Measurements from ENCODE around the gene PICK1. TPM values are rescaled to one million over a fixed set of nuclear protein-coding genes. Genes with fewer than 3 reads are reported as not detected.

The PICK1 gene
- polyA plus RNA-seq, 1 donor (not counting 4 experiments of a cell fraction or from before 2014, with no cell fraction given), result 26.8 TPM

DNA sequence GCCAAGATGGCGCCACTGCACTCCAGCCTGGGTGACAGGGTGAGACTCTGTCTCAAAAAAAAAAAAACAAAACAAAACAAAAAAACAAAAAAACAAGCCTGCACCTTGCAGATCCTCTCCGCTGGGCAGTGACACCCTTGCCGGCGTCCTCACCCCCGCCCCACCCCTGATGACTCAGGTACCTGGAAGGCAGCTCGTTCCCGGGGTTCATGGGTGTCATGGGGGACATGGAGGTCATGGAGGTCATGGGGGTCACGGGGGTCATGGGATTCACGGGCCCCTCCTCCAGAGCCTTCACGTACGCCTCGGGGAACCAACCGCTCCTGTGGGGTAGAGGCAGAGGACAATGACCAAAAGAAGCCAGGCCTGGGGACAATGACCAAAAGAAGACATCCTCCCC is 29.7 kb downstream of the PICK1 start:
- peaks cover 15% of the 10 kb centered on the region for H3K27me3 ChIP-seq (ENCODE audit: control insufficient read depth, extremely low read depth, insufficient read depth, low read length)
- dilution Hi-C loops (cut with MboI; ENCODE audit: extremely low pct_ligation_motif_present, low sequenced_read_pairs), result no loop called here
- FAIRE-seq (no peak), DNase-seq (ENCODE audit: low read depth, low spot score) (no peak)
- no peak overlapping the region for H3K4me3 ChIP-seq (ENCODE audit: control insufficient read depth in 2 of 3, extremely low read depth in 1 of 3, insufficient read depth in 2 of 3, low read depth in 1 of 3, low read length in 3 of 3)
- peaks cover 3% of the 10 kb centered on the region for H3K4me1 ChIP-seq (ENCODE audit: control insufficient read depth, extremely low read depth, insufficient read depth, low read length)
- no peaks in the 10 kb centered on the region for H3K9me3 ChIP-seq (ENCODE audit: control insufficient read depth, low read depth, low read length)
- H3K36me3 ChIP-seq (ENCODE audit: control insufficient read depth in 2 of 2, extremely low read depth in 1 of 2, insufficient read depth in 2 of 2, low read length in 2 of 2), result no peaks in the 10 kb centered on the region
- no peaks in the 10 kb centered on the region for H4K20me1 ChIP-seq (ENCODE audit: control insufficient read depth, extremely low read depth, insufficient read depth, low read length)
- no peaks in the 10 kb centered on the region for H3K79me2 ChIP-seq (ENCODE audit: control insufficient read depth, insufficient read depth, low read length)
- no peak overlapping the region for H3K9ac ChIP-seq (ENCODE audit: control insufficient read depth, extremely low read depth, insufficient read depth, low read length)
- TF ChIP-seq CTCF (optimal IDR thresholded peaks at IDR 0.05 in 1 of 3, IDR thresholded peaks at IDR 0.05 in 1 of 3, conservative IDR thresholded peaks at IDR 0.05 in 1 of 3; ENCODE audit: extremely low read depth in 1 of 3, insufficient read depth in 2 of 3, low read length in 3 of 3) (no peak), EZH2 (IDR thresholded peaks at IDR 0.05; ENCODE audit: low read length) (no peak)
- no peak overlapping the region for H3K4me2 ChIP-seq (ENCODE audit: control insufficient read depth, extremely low read depth, insufficient read depth, low read depth, low read length)
- no peak overlapping the region for H3K27ac ChIP-seq (ENCODE audit: control insufficient read depth, insufficient read depth, low read length)
- H2AFZ ChIP-seq (ENCODE audit: control insufficient read depth, low read length), result no peak overlapping the region
- H3K9me1 ChIP-seq (ENCODE audit: control insufficient read depth, extremely low read depth, insufficient read depth, low read length), result no peaks in the 10 kb centered on the region

- H3K79me2 ChIP-seq (ENCODE audit: control insufficient read depth, insufficient read depth, low read length), result no peaks in the 10 kb centered on the region
- H3K9me1 ChIP-seq (ENCODE audit: control insufficient read depth, extremely low read depth, insufficient read depth, low read length), result no peaks in the 10 kb centered on the region
- H2AFZ ChIP-seq (ENCODE audit: control insufficient read depth, low read length), result no peak overlapping the region
- no peak overlapping the region for H3K4me3 ChIP-seq (ENCODE audit: control insufficient read depth in 2 of 3, extremely low read depth in 1 of 3, insufficient read depth in 2 of 3, low read depth in 1 of 3, low read length in 3 of 3)
- no peaks in the 10 kb centered on the region for H3K9me3 ChIP-seq (ENCODE audit: control insufficient read depth, low read depth, low read length)
- H3K9ac ChIP-seq (ENCODE audit: control insufficient read depth, extremely low read depth, insufficient read depth, low read length), result no peak overlapping the region
- H3K27ac ChIP-seq (ENCODE audit: control insufficient read depth, insufficient read depth, low read length), result no peak overlapping the region
- H3K4me2 ChIP-seq (ENCODE audit: control insufficient read depth, extremely low read depth, insufficient read depth, low read depth, low read length), result peak overlapping the region; percentile 70
- TF ChIP-seq EZH2 (IDR thresholded peaks at IDR 0.05; ENCODE audit: low read length) (no peak), CTCF (optimal IDR thresholded peaks at IDR 0.05 in 1 of 3, IDR thresholded peaks at IDR 0.05 in 1 of 3, conservative IDR thresholded peaks at IDR 0.05 in 1 of 3; ENCODE audit: extremely low read depth in 1 of 3, insufficient read depth in 2 of 3, low read length in 3 of 3) (no peak)
- no peaks in the 10 kb centered on the region for H3K36me3 ChIP-seq (ENCODE audit: control insufficient read depth in 2 of 2, extremely low read depth in 1 of 2, insufficient read depth in 2 of 2, low read length in 2 of 2)
- H4K20me1 ChIP-seq (ENCODE audit: control insufficient read depth, extremely low read depth, insufficient read depth, low read length), result no peaks in the 10 kb centered on the region
- no peak for DNase-seq (ENCODE audit: low read depth, low spot score)
- peaks cover 6% of the 10 kb centered on the region for H3K27me3 ChIP-seq (ENCODE audit: control insufficient read depth, extremely low read depth, insufficient read depth, low read length)
- dilution Hi-C loops (cut with MboI; ENCODE audit: extremely low pct_ligation_motif_present, low sequenced_read_pairs), result no loop called here
- FAIRE-seq, result no peak
- peaks cover 3% of the 10 kb centered on the region for H3K4me1 ChIP-seq (ENCODE audit: control insufficient read depth, extremely low read depth, insufficient read depth, low read length)
Measured at GRCh38 chr22:38087855-38088254, 30.7 kb downstream of the PICK1 start.

Measured in keratinocyte (primary cell).